B cell (primary cell): ENCODE results near the gene CCDC178. TPM values are rescaled to one million over a fixed set of nuclear protein-coding genes. Genes with fewer than 3 reads are reported as not detected.

Experiments used
- ATAC-seq: fragments of 200-7000 bp; cut with Tn5 transposase; one replicate; pipeline ENCODE4 v1.10.0; 2021; ENCODE audit warnings: low read depth, mild to moderate bottlenecking, moderate number of reproducible peaks, moderate library complexity
- CTCF ChIA-PET: fragments of 350-600 bp; sonication (Branson Sonifier 250); formaldehyde crosslinking; loops from one replicate; lab custom pipeline; 2021; ENCODE audit warnings: antibody characterized with exemption, inconsistent platforms; lab: Charles Lee
- POLR2A ChIA-PET: fragments of 350-600 bp; sonication (Branson Sonifier 250); formaldehyde crosslinking; loops from one replicate; lab custom pipeline; 2021; ENCODE audit warnings: antibody characterized with exemption; lab: Charles Lee
- DNase-seq: peaks from one replicate; pipeline ENCODE4 v3.0.0; 2013
- H2AFZ ChIP-seq: 2 replicates; pipeline ENCODE4 v1.6.1; 2012; ENCODE audit warnings: mild to moderate bottlenecking, low read depth, low read length; ENCODE audit not compliant: insufficient read depth, poor library complexity, severe bottlenecking
- H3K27ac ChIP-seq, 2 donors: 1 replicate in 1 of 2; 2 replicates in 1 of 2; pipeline ENCODE4 v1.5.1; 2012 to 2013; ENCODE audit warnings: low read length in 2 of 2, mild to moderate bottlenecking in 2 of 2, moderate library complexity in 1 of 2
- H3K27me3 ChIP-seq, 4 experiments: fragments of 200-600 bp in 1 of 4; sonication (generic) in 1 of 4; replicated peaks in 1 of 4; 1 replicate in 2 of 4; 2 replicates in 2 of 4; pipeline versions ENCODE4 v1.6.1 to v1.7.0; 2013 to 2016; ENCODE audit warnings: low read length in 3 of 4, mild to moderate bottlenecking in 2 of 4, mixed read lengths in 1 of 4, moderate library complexity in 1 of 4; ENCODE audit not compliant: insufficient read depth in 4 of 4, control insufficient read depth in 3 of 4; ENCODE audit errors: control extremely low read depth in 1 of 4
- H3K36me3 ChIP-seq, 2 experiments: replicated peaks in 1 of 2; 1 replicate in 1 of 2; 2 replicates in 1 of 2; pipeline versions ENCODE4 v1.6.1 to v1.7.1; 2013; ENCODE audit warnings: low read length in 1 of 2; ENCODE audit not compliant: insufficient read depth in 2 of 2, control insufficient read depth in 1 of 2; ENCODE audit errors: control extremely low read depth in 1 of 2, extremely low read depth in 1 of 2
- H3K4me1 ChIP-seq, 2 donors: fragments of 200-600 bp in 1 of 2; sonication (generic) in 1 of 2; 1 replicate in 1 of 2; 2 replicates in 1 of 2; pipeline versions ENCODE4 v1.5.1 to v1.6.1; 2013 to 2017; ENCODE audit warnings: low read length in 2 of 2; ENCODE audit not compliant: control insufficient read depth in 2 of 2, insufficient read depth in 2 of 2
- H3K4me2 ChIP-seq: replicated peaks from 2 replicates; pipeline ENCODE3; 2012; ENCODE audit warnings: mild to moderate bottlenecking, low read depth, low read length; ENCODE audit not compliant: poor library complexity, severe bottlenecking
- H3K4me3 ChIP-seq, 5 experiments: fragments of 200-600 bp in 1 of 5; sonication (generic) in 1 of 5; 1 replicate in 3 of 5; 2 replicates in 2 of 5; pipeline versions ENCODE4 v1.5.1 to v1.7.0; 2011 to 2016; ENCODE audit warnings: low read length in 4 of 5, mild to moderate bottlenecking in 4 of 5, low read depth in 2 of 5, control low read depth in 1 of 5, moderate library complexity in 1 of 5; ENCODE audit not compliant: insufficient read depth in 1 of 5; ENCODE audit errors: control extremely low read depth in 1 of 5, extremely low read depth in 1 of 5
- H3K79me2 ChIP-seq: fragments of 200-600 bp; sonication (generic); one replicate; pipeline ENCODE4 v1.6.0; 2016; ENCODE audit warnings: low read length; ENCODE audit not compliant: control insufficient read depth, insufficient read depth
- H3K9ac ChIP-seq: fragments of 200-600 bp; sonication (generic); 2 replicates; pipeline ENCODE4 v1.6.1; 2017; ENCODE audit warnings: mild to moderate bottlenecking, low read length, moderate library complexity
- H3K9me3 ChIP-seq, 3 donors: one replicate each; pipeline versions ENCODE4 v1.6.1 to v1.7.1; 2013; ENCODE audit warnings: low read length in 2 of 3; ENCODE audit not compliant: control insufficient read depth in 2 of 3, insufficient read depth in 1 of 3; ENCODE audit errors: control extremely low read depth in 1 of 3
- H4K20me1 ChIP-seq: 2 replicates; pipeline ENCODE4 v1.6.0; 2012; ENCODE audit warnings: mild to moderate bottlenecking, low read length; ENCODE audit not compliant: insufficient read depth, control insufficient read depth, poor library complexity, severe bottlenecking
- H3K27ac Mint-ChIP-seq: one replicate; pipeline ENCODE4 v1.8.0; 2021; ENCODE audit warnings: mixed read lengths
- H3K27me3 Mint-ChIP-seq: one replicate; pipeline ENCODE4 v1.8.0; 2021; ENCODE audit warnings: mixed read lengths
- H3K4me1 Mint-ChIP-seq: one replicate; pipeline ENCODE4 v1.8.0; 2021; ENCODE audit warnings: mixed read lengths
- H3K4me3 Mint-ChIP-seq: one replicate; pipeline ENCODE4 v1.8.0; 2021; ENCODE audit warnings: mixed read lengths
- H3K9me3 Mint-ChIP-seq: one replicate; pipeline ENCODE4 v1.8.0; 2022; ENCODE audit warnings: mixed read lengths; ENCODE audit not compliant: insufficient read depth
- EZH2 ChIP-seq: IDR thresholded peaks from 2 replicates; pipeline ENCODE4 v1.6.1; 2012; ENCODE audit warnings: borderline replicate concordance, low read depth, mild to moderate bottlenecking, moderate library complexity, low read length; ENCODE audit not compliant: insufficient read depth, poor library complexity, severe bottlenecking
- WGBS: methylation state at CpG from one replicate; pipeline ENCODE4 v1.1.5; 2013; ENCODE audit warnings: missing lambda C conversion rate; ENCODE audit not compliant: insufficient coverage; 5-methylcytosine and 5-hydroxymethylcytosine counted together
- intact Hi-C: fragments of 100-400 bp; cut with micrococcal nuclease; formaldehyde crosslinking; loops from one replicate; pipeline ENCODE4 v1.10.0; 2022
- polyA plus RNA-seq: library from polyadenylated mRNA; depleted of rRNA; stranded (reverse); fragments of >200 nt; gene quantifications from 2 replicates; pipeline ENCODE4 v1.2.3, GENCODE V29; 2012
- total RNA-seq, 2 donors: library from RNA; stranded (reverse); fragments of 120-200 nt in 1 of 2; gene quantifications; 1 replicate in 1 of 2; 2 replicates in 1 of 2; pipeline versions ENCODE4 v1.2.3 to v1.2.4, GENCODE V29; 2013 to 2022
- TF ChIP-seq, protein P1 (sequence below): fragments of 200-600 bp; IDR thresholded peaks from one replicate; pipeline ENCODE4 v1.8.0; 2022; ENCODE audit warnings: antibody characterized with exemption, mild to moderate bottlenecking

Gene CCDC178
- total and polyA plus RNA-seq, 2 donors (not counting 1 experiment from before 2014, with no cell fraction given): not detected

DNA sequence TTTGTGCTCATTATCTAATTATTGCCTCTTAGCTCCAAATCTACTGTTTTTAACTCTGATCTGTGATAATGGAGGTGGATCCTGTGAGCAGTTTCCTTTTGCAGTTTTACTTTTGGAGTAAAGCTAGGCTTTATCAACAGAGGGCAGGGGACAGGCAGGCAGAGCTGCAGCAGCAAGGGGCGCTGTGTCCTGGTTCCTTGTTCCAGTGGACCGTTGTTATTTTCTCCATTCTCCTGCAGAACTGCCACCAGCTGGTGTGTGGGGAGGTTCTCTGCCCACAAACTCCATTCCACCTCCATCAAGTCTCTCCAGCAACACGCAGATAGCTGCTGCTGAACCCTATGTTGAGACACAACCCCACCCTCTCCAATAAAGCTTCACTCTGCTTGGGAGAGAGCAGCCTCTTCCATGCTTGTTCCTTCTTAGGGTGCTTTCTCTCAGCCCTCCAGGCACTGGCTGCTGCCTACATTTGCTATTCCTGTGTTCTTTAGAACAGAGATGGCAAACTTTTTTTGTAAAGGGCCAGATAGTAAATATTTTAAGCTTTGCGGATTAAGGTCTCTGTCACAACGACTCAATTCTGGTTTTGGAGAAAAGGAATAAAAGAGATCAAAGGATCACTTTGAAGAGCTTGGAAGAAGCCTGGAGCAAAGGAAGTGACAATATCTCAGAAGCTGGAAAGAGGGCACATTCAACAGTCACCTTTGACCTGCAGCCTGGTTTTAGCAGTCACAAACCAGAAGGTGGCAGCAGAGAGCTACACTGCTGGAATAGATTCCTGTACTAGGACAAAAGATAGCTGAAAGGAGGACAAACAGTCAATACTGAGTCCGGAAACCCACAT lies 208.8 kb downstream of the CCDC178 start:
- no peak overlapping the region for H3K9ac ChIP-seq
- H2AFZ ChIP-seq: no peak overlapping the region
- DNase-seq (peak; percentile 51), ATAC-seq (no peak)
- no peak overlapping the region for H3K4me3 ChIP-seq
- ChIA-PET POLR2A (no interaction called here), CTCF (interaction anchor here (0.5 to 1.6 kb wide), 18 partner anchors 9 to 1997 kb away, joined by 3 to 15 read pairs (median 3); no protein-coding TSS in a partner anchor)
- no peak overlapping the region for H3K27ac Mint-ChIP-seq
- no peaks in the 10 kb centered on the region for H3K4me1 ChIP-seq
- no peak overlapping the region for H3K27ac ChIP-seq
- H3K4me1 Mint-ChIP-seq: no peaks in the 10 kb centered on the region
- H4K20me1 ChIP-seq: no peaks in the 10 kb centered on the region
- H3K4me2 ChIP-seq: no peak overlapping the region
- no peaks in the 10 kb centered on the region for H3K79me2 ChIP-seq
- H3K27me3 Mint-ChIP-seq: no peaks in the 10 kb centered on the region
- intact Hi-C loops: loop anchor here (5.0 kb wide), 1 partner anchor 1556 kb away; no protein-coding TSS in a partner anchor
- H3K27me3 ChIP-seq: no peaks in the 10 kb centered on the region
- H3K4me3 Mint-ChIP-seq: no peak overlapping the region
- TF ChIP-seq, protein P1, sequence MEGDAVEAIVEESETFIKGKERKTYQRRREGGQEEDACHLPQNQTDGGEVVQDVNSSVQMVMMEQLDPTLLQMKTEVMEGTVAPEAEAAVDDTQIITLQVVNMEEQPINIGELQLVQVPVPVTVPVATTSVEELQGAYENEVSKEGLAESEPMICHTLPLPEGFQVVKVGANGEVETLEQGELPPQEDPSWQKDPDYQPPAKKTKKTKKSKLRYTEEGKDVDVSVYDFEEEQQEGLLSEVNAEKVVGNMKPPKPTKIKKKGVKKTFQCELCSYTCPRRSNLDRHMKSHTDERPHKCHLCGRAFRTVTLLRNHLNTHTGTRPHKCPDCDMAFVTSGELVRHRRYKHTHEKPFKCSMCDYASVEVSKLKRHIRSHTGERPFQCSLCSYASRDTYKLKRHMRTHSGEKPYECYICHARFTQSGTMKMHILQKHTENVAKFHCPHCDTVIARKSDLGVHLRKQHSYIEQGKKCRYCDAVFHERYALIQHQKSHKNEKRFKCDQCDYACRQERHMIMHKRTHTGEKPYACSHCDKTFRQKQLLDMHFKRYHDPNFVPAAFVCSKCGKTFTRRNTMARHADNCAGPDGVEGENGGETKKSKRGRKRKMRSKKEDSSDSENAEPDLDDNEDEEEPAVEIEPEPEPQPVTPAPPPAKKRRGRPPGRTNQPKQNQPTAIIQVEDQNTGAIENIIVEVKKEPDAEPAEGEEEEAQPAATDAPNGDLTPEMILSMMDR: peak; percentile 90
- no peak for TF ChIP-seq EZH2
- no peaks in the 10 kb centered on the region for H3K36me3 ChIP-seq
- WGBS: 79% methylated on average over 4 of the region's 6 CpGs
- H3K9me3 ChIP-seq: no peaks in the 10 kb centered on the region
- no peaks in the 10 kb centered on the region for H3K9me3 Mint-ChIP-seq

DNA sequence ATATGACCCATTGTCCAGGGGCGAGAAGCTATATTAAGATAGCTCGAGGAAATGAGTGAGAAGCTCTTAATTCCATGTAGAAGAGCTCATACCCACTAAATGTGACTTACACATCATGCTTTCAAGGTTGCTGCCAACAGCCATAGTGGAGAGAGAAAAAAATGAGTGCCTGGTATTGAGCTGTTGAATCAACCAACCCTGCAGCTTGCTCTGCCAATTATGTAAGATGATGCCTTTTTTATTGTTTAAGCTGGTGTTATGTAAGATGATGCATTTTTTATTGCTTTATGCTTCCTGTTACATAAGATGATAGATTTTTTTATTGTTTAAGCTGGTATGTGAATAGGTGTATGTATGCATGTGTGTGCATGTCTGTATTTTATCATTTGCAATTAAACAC lies 228.2 kb downstream of the CCDC178 start:
- no CpG with 5 or more reads among the region's 2 CpGs for WGBS
- POLR2A ChIA-PET: no interaction called here

More for the DNA sequence above, 228.2 kb downstream of the CCDC178 start:
- intact Hi-C loops: no loop called here
- Histone ChIP-seq H3K9ac (no peak overlapping the region), H3K4me2 (no peak overlapping the region), H3K79me2 (no peaks in the 10 kb centered on the region), H3K27me3 (no peaks in the 10 kb centered on the region), H3K4me3 (no peak overlapping the region), H3K36me3 (no peaks in the 10 kb centered on the region), H3K27ac (no peak overlapping the region), H2AFZ (no peak overlapping the region), H3K4me1 (no peaks in the 10 kb centered on the region), H3K9me3 (no peaks in the 10 kb centered on the region), H4K20me1 (no peaks in the 10 kb centered on the region)
- Mint-ChIP-seq H3K9me3 (no peaks in the 10 kb centered on the region), H3K27ac (no peak overlapping the region), H3K27me3 (peaks cover 3% of the 10 kb centered on the region), H3K4me1 (no peaks in the 10 kb centered on the region), H3K4me3 (no peak overlapping the region)
- CTCF ChIA-PET: interaction anchor here (1.6 to 3.8 kb wide), 3 partner anchors 9 to 19 kb away, joined by 7 to 15 read pairs (median 7); no protein-coding TSS in a partner anchor
- TF ChIP-seq, protein P1: no peak
- DNase-seq (no peak), ATAC-seq (no peak)
